ENCODE measurements around the gene HPX. TPM values are rescaled to one million over a fixed set of nuclear protein-coding genes. Genes with fewer than 3 reads are reported as not detected.

The HPX gene
- total RNA-seq, 2 experiments from 2014 or later = 0.16 to 5.2 TPM

GRCh38 chr11:6438979-6439571 lies 1.7 kb downstream of the HPX start:
- intact Hi-C loops (cut with micrococcal nuclease; ENCODE audit: unreplicated experiment) = loop anchor here (5.0 kb wide), 1 partner anchor 488 kb away; the partner anchor contains the start of gene ZNF215
- H4K20me1 ChIP-seq (ENCODE audit: insufficient read depth, low read length) = no peaks in the 10 kb centered on the region
- DNase-seq (ENCODE audit: low spot score) = peak; percentile 72
- ChIA-PET POLR2A (interaction anchor here (0.6 to 3.1 kb wide), 6 partner anchors 36 to 66 kb away, joined by 3 to 17 read pairs (median 3); no protein-coding TSS in a partner anchor), CTCF (ENCODE audit: unreplicated experiment) (interaction anchor here (0.5 to 4.0 kb wide), 4 partner anchors 61 to 204 kb away, joined by 3 to 23 read pairs (median 3); no protein-coding TSS in a partner anchor)
- no peaks in the 10 kb centered on the region for H3K9me3 ChIP-seq (ENCODE audit: low read length)
- no peak overlapping the region for H3K4me3 ChIP-seq (ENCODE audit: low read depth, low read length, poor library complexity, severe bottlenecking)
- peak overlapping the region; percentile 40 for H3K4me2 ChIP-seq (ENCODE audit: low read length)
- BruUV-seq (replicated peaks) = no TSS peak
- peaks cover 80% of the 10 kb centered on the region for H3K4me1 ChIP-seq (ENCODE audit: insufficient read depth, low read length, poor library complexity, severe bottlenecking)
- H3K9me2 ChIP-seq (ENCODE audit: insufficient read depth, low read length) = no peaks in the 10 kb centered on the region
- TF ChIP-seq CTCF (conservative IDR thresholded peaks at IDR 0.05; ENCODE audit: low read length) (peak; percentile 83), EZH2phosphoT487 (IDR thresholded peaks at IDR 0.05; ENCODE audit: borderline replicate concordance, low read depth, low read length) (no peak)
- no peaks in the 10 kb centered on the region for H3K79me2 ChIP-seq (ENCODE audit: insufficient read depth, low read depth, low read length)
- H3K36me3 ChIP-seq (ENCODE audit: insufficient read depth, low read length) = no peaks in the 10 kb centered on the region
- H3K27ac ChIP-seq (ENCODE audit: low read depth, low read length, poor library complexity, severe bottlenecking) = no peak overlapping the region
- peak overlapping the region; percentile 83 for H2AFZ ChIP-seq (ENCODE audit: low read length)

- intact Hi-C loops (cut with micrococcal nuclease; ENCODE audit: unreplicated experiment) = loop anchor here (5.0 kb wide), 1 partner anchor 489 kb away; the partner anchor contains the start of gene ZNF215
- Histone ChIP-seq H3K79me2 (ENCODE audit: insufficient read depth, low read depth, low read length) (no peaks in the 10 kb centered on the region), H3K36me3 (ENCODE audit: insufficient read depth, low read length) (no peaks in the 10 kb centered on the region), H4K20me1 (ENCODE audit: insufficient read depth, low read length) (no peaks in the 10 kb centered on the region), H3K4me3 (ENCODE audit: low read depth, low read length, poor library complexity, severe bottlenecking) (no peak overlapping the region), H3K9me2 (ENCODE audit: insufficient read depth, low read length) (no peaks in the 10 kb centered on the region), H3K4me2 (ENCODE audit: low read length) (peak overlapping the region; percentile 40), H3K9me3 (ENCODE audit: low read length) (no peaks in the 10 kb centered on the region), H3K4me1 (ENCODE audit: insufficient read depth, low read length, poor library complexity, severe bottlenecking) (peaks cover 82% of the 10 kb centered on the region), H2AFZ (ENCODE audit: low read length) (peak overlapping the region; percentile 83; the same call in 1 of the 2 replicates), H3K27ac (ENCODE audit: low read depth, low read length, poor library complexity, severe bottlenecking) (no peak overlapping the region)
- ChIA-PET POLR2A (interaction anchor here (0.7 to 3.1 kb wide), 9 partner anchors 16 to 60 kb away, joined by 3 to 17 read pairs (median 3); partner anchors contain the start of gene APBB1), CTCF (ENCODE audit: unreplicated experiment) (interaction anchor here (0.5 to 4.0 kb wide), 4 partner anchors 19 to 245 kb away, joined by 4 to 23 read pairs (median 4); partner anchors contain the start of genes APBB1, ARFIP2, MRPL17 and TIMM10B)
- TF ChIP-seq CTCF (conservative IDR thresholded peaks at IDR 0.05; ENCODE audit: low read length) (no peak), EZH2phosphoT487 (IDR thresholded peaks at IDR 0.05; ENCODE audit: borderline replicate concordance, low read depth, low read length) (no peak)
- no TSS peak for BruUV-seq (replicated peaks)
- DNase-seq (ENCODE audit: low spot score) = peak; percentile 41
Observed at GRCh38 chr11:6437993-6438392, 2.8 kb downstream of the HPX start.

Measured in OCI-LY7 (cell line).